Activated T-helper 2 cell treated with anti-CD3 and anti-CD28 coated beads, Interferon-gamma antibody, Interleukin-2, Interleukin-4, amounts not matched to agents 10 μg/mL and 5 μg/mL and 100 μg/mL, durations not matched to agents 14 hours and 24 hours and 36 hours (primary cell): ENCODE data around the gene SPDEF. TPM values are rescaled to one million over a fixed set of nuclear protein-coding genes. Genes with fewer than 3 reads are reported as not detected.

Experiments used
- DNase-seq: peaks from one replicate; pipeline ENCODE4 v3.0.0; 2021; ENCODE audit warnings: low spot score
- H3K27ac Mint-ChIP-seq: one replicate; pipeline ENCODE4 v1.8.0; 2021; ENCODE audit warnings: mixed read lengths
- H3K27me3 Mint-ChIP-seq: one replicate; pipeline ENCODE4 v1.8.0; 2021; ENCODE audit warnings: low read depth, mixed read lengths
- H3K36me3 Mint-ChIP-seq: one replicate; pipeline ENCODE4 v1.8.0; 2021; ENCODE audit warnings: low read depth, mixed read lengths
- H3K4me1 Mint-ChIP-seq: one replicate; pipeline ENCODE4 v1.8.0; 2021; ENCODE audit warnings: low read depth, mixed read lengths
- H3K4me3 Mint-ChIP-seq: one replicate; pipeline ENCODE4 v1.8.0; 2021; ENCODE audit warnings: low read depth, mild to moderate bottlenecking, moderate library complexity, mixed read lengths
- H3K9me3 Mint-ChIP-seq: one replicate; pipeline ENCODE4 v1.8.0; 2021; ENCODE audit warnings: mixed read lengths
- intact Hi-C: fragments of 100-400 bp; cut with micrococcal nuclease; formaldehyde crosslinking; loops from one replicate; pipeline ENCODE4 v1.15.1; 2023
- total RNA-seq: library from RNA; stranded (reverse); gene quantifications from 2 replicates; pipeline ENCODE4 v1.2.3, GENCODE V29; 2022

Gene SPDEF
- total RNA-seq, 1 donor from 2014 or later, result 0.16 TPM

- H3K4me3 Mint-ChIP-seq, result no peak overlapping the region
- H3K27ac Mint-ChIP-seq, result no peak overlapping the region
- no peaks in the 10 kb centered on the region for H3K27me3 Mint-ChIP-seq
- H3K9me3 Mint-ChIP-seq, result no peaks in the 10 kb centered on the region
- no peaks in the 10 kb centered on the region for H3K36me3 Mint-ChIP-seq
- intact Hi-C loops, result no loop called here
- no peaks in the 10 kb centered on the region for H3K4me1 Mint-ChIP-seq
- DNase-seq, result no peak
Observed at GRCh38 chr6:34566830-34567546, 10.9 kb upstream of the SPDEF start.

- intact Hi-C loops, result no loop called here
- H3K4me3 Mint-ChIP-seq, result no peak overlapping the region
- no peaks in the 10 kb centered on the region for H3K36me3 Mint-ChIP-seq
- H3K27me3 Mint-ChIP-seq, result no peaks in the 10 kb centered on the region
- no peak overlapping the region for H3K27ac Mint-ChIP-seq
- no peaks in the 10 kb centered on the region for H3K4me1 Mint-ChIP-seq
- no peaks in the 10 kb centered on the region for H3K9me3 Mint-ChIP-seq
- no peak for DNase-seq
Observed at GRCh38 chr6:34565722-34566137, 9.6 kb upstream of the SPDEF start.

- H3K27me3 Mint-ChIP-seq, result no peaks in the 10 kb centered on the region
- no peak for DNase-seq
- H3K9me3 Mint-ChIP-seq, result no peaks in the 10 kb centered on the region
- intact Hi-C loops, result no loop called here
- H3K27ac Mint-ChIP-seq, result no peak overlapping the region
- no peaks in the 10 kb centered on the region for H3K36me3 Mint-ChIP-seq
- H3K4me1 Mint-ChIP-seq, result no peaks in the 10 kb centered on the region
- H3K4me3 Mint-ChIP-seq, result no peak overlapping the region
Observed at GRCh38 chr6:34564181-34564580, 8.1 kb upstream of the SPDEF start.

- Mint-ChIP-seq H3K27ac (no peak overlapping the region), H3K4me3 (no peak overlapping the region), H3K9me3 (no peaks in the 10 kb centered on the region), H3K36me3 (no peaks in the 10 kb centered on the region), H3K27me3 (no peaks in the 10 kb centered on the region), H3K4me1 (no peaks in the 10 kb centered on the region)
- intact Hi-C loops, result no loop called here
- no peak for DNase-seq
Observed at GRCh38 chr6:34563513-34563870, 7.4 kb upstream of the SPDEF start.

DNA sequence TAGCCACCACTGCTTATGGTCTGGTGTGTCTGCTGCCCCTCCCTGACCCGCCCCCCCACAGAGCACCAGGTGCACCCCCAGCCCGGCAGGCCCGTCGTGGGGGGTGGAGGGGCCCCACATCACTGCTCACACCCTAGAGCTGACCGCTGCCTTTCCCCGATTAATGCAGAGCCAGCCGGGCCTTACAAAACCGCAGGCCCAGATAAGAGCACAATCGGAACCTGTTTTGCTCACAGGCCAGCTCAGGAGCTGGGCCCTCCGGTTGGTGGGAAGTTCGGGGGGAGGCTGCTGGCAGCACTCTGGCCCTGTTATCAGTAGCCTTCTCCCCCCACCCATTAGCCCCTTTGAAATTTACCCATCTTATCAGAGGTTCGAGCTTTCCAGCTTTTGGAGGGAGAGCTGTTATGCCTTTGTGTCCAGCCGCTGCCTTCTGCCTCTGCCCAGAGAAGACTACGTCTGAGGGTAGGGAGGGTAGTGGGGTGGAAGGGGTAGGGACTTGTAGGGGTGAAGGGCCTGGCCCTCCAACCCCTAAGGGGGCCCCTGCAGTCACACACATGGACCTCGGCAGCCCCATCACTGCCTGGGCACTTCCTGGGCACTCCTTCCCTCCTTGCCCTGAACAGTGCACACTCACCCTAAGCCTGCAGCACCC, 6.9 kb upstream of the SPDEF start:
- intact Hi-C loops, result no loop called here
- Mint-ChIP-seq H3K4me1 (no peaks in the 10 kb centered on the region), H3K27ac (no peak overlapping the region), H3K27me3 (no peaks in the 10 kb centered on the region), H3K4me3 (no peak overlapping the region), H3K36me3 (no peaks in the 10 kb centered on the region), H3K9me3 (no peaks in the 10 kb centered on the region)
- no peak for DNase-seq

DNA sequence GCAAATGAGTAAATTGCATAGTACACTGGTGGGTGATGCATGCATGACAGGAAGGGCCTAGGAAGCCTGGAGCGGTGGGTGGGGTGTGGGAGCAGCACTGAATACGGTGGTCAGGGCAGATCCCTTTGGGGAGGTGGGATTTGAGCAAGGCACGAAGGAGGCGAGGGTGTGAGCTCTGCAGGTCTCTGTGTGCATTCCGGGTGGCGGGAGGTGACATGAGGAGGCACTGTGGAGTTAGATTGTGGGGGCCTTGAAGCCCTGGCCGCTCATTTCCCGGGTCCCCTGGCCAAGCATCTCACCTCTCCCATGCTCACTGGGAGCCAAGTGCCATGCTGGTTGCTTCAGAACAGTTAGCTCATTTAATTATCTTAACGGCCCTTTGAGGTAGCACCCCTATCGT, 6.2 kb upstream of the SPDEF start:
- no peaks in the 10 kb centered on the region for H3K27me3 Mint-ChIP-seq
- H3K9me3 Mint-ChIP-seq, result no peaks in the 10 kb centered on the region
- H3K4me3 Mint-ChIP-seq, result no peak overlapping the region
- no peak overlapping the region for H3K27ac Mint-ChIP-seq
- no peak for DNase-seq
- no peaks in the 10 kb centered on the region for H3K36me3 Mint-ChIP-seq
- H3K4me1 Mint-ChIP-seq, result no peaks in the 10 kb centered on the region
- intact Hi-C loops, result no loop called here

GRCh38 chr6:34561227-34561530, 5.0 kb upstream of the SPDEF start:
- H3K36me3 Mint-ChIP-seq, result no peaks in the 10 kb centered on the region
- DNase-seq, result no peak
- H3K27ac Mint-ChIP-seq, result no peak overlapping the region
- no peaks in the 10 kb centered on the region for H3K27me3 Mint-ChIP-seq
- H3K4me1 Mint-ChIP-seq, result no peaks in the 10 kb centered on the region
- intact Hi-C loops, result no loop called here
- no peaks in the 10 kb centered on the region for H3K9me3 Mint-ChIP-seq
- no peak overlapping the region for H3K4me3 Mint-ChIP-seq

- H3K27me3 Mint-ChIP-seq, result no peaks in the 10 kb centered on the region
- intact Hi-C loops, result no loop called here
- DNase-seq, result no peak
- no peaks in the 10 kb centered on the region for H3K4me1 Mint-ChIP-seq
- H3K36me3 Mint-ChIP-seq, result no peaks in the 10 kb centered on the region
- no peak overlapping the region for H3K27ac Mint-ChIP-seq
- no peaks in the 10 kb centered on the region for H3K9me3 Mint-ChIP-seq
- H3K4me3 Mint-ChIP-seq, result no peak overlapping the region
Observed at GRCh38 chr6:34560366-34561226, 4.5 kb upstream of the SPDEF start.

GRCh38 chr6:34559651-34560365, 3.7 kb upstream of the SPDEF start:
- H3K27me3 Mint-ChIP-seq, result no peaks in the 10 kb centered on the region
- intact Hi-C loops, result no loop called here
- no peak overlapping the region for H3K27ac Mint-ChIP-seq
- no peaks in the 10 kb centered on the region for H3K36me3 Mint-ChIP-seq
- H3K4me3 Mint-ChIP-seq, result no peak overlapping the region
- no peaks in the 10 kb centered on the region for H3K9me3 Mint-ChIP-seq
- peaks cover 3% of the 10 kb centered on the region for H3K4me1 Mint-ChIP-seq
- no peak for DNase-seq

DNA sequence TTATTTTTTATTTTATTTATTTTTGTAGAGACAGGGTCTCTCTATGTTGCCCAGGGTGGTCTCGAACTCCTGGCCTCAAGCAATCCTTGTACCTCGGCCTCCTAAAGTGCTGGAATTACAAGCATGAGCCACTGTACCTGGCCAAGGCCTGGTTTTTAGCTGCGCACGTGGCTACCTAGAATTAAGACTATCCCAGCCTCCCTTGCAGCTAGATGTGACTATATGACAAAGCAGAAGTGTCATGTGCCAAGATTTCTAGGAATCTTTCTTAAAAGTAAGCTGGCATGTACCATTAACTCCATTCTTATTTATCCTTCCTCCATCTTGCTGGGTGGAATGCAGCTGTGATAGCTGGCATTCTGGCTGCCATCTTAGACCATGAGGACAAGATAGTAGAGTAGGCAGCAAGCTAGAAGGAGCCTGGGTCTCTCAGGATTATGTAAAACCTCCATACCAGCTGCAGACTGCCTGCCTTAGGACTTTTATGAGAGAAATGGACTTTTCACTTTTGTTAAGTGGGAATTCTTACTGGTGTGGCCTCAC, 2.1 kb upstream of the SPDEF start:
- Mint-ChIP-seq H3K27ac (no peak overlapping the region), H3K27me3 (no peaks in the 10 kb centered on the region), H3K4me3 (no peak overlapping the region), H3K36me3 (no peaks in the 10 kb centered on the region), H3K9me3 (no peaks in the 10 kb centered on the region), H3K4me1 (peaks cover 7% of the 10 kb centered on the region)
- intact Hi-C loops, result no loop called here
- DNase-seq, result no peak

DNA sequence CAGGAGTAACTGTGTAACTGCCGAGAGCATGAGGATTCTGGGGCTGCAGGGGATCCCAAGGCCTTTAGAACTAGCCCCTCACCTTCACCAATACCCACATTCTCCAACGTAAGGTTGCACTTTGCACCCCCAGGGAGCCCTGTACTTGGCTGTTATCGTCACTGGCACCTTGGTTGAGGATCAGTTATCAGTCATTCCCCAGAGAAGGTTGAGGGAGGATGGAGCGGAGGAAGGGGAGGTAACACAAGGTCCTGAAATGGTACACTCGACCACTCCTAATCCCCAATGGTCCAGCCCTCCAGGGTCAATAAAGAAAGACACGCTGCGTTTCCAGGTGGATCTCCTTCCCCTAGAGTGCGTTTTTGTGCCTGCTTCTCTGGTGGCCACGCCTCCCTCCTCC, 1.1 kb upstream of the SPDEF start:
- no peak overlapping the region for H3K27ac Mint-ChIP-seq
- no peaks in the 10 kb centered on the region for H3K27me3 Mint-ChIP-seq
- no peaks in the 10 kb centered on the region for H3K9me3 Mint-ChIP-seq
- no peak overlapping the region for H3K4me3 Mint-ChIP-seq
- H3K36me3 Mint-ChIP-seq, result no peaks in the 10 kb centered on the region
- DNase-seq, result no peak
- H3K4me1 Mint-ChIP-seq, result peaks cover 7% of the 10 kb centered on the region
- intact Hi-C loops, result no loop called here

DNA sequence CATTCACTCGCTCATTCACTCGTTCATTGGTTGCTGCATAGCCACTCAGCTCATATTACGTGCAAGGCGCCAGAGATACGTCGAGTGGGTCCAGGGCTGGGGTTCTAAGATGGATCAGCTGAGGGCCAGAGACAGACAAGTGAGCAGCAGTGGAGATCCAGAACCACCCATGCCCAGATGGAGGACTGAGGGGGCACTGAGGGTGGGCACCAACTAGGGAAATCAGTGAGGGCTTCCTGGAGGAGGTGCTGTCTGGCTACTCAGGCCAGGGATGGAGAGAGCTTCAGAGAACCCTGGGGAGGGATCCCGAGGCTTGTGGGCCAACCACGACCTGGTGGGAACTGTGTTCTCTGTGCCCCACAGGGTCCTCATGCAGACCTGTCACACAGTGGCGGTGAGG, 364 bp upstream of the SPDEF start:
- peaks cover 7% of the 10 kb centered on the region for H3K4me1 Mint-ChIP-seq
- no peaks in the 10 kb centered on the region for H3K9me3 Mint-ChIP-seq
- H3K4me3 Mint-ChIP-seq, result no peak overlapping the region
- no peak overlapping the region for H3K27ac Mint-ChIP-seq
- no peaks in the 10 kb centered on the region for H3K36me3 Mint-ChIP-seq
- intact Hi-C loops, result no loop called here
- no peak for DNase-seq
- H3K27me3 Mint-ChIP-seq, result no peaks in the 10 kb centered on the region
